A549 (cell line): ENCODE measurements around the gene CNTNAP5. TPM values are rescaled to one million over a fixed set of nuclear protein-coding genes. Genes with fewer than 3 reads are reported as not detected.

ENCODE experiments used
- ATAC-seq, 2 experiments: fragments of 200-7000 bp in 1 of 2; fragments of >200 bp in 1 of 2; cut with Nextera tagmentation in 1 of 2; cut with Tn5 transposase in 1 of 2; 3 replicates each; pipeline versions ENCODE4 v1.8.0 to v1.9.1; 2018 to 2020; ENCODE audit warnings: mild to moderate bottlenecking in 1 of 2, moderate library complexity in 1 of 2
- CTCF ChIA-PET: fragments of 300-600 bp; sonication (Branson Sonifier 250); formaldehyde crosslinking; extraction: SDS; loops from one replicate; lab custom pipeline; 2021; ENCODE audit warnings: antibody characterized with exemption, inconsistent platforms; lab: Yijun Ruan, JAX
- POLR2A ChIA-PET: fragments of 350-600 bp; formaldehyde crosslinking; extraction: SDS; loops from one replicate; lab custom pipeline; 2021; ENCODE audit warnings: antibody characterized with exemption, inconsistent platforms; lab: Yijun Ruan, JAX
- DNase-seq, 2 experiments: peaks; one replicate each; pipeline versions ENCODE4 v3.0.0 to v3.0.0-alpha.2; 2011 to 2016; ENCODE audit warnings: low read depth in 1 of 2, low spot score in 1 of 2
- FAIRE-seq: peaks from 2 replicates; lab custom pipeline; 2011; peaks lifted over from hg19 to GRCh38; lab: Jason Lieb, UNC
- H3K27ac ChIP-seq, 2 experiments: fragments of >200 bp; sonication (Bioruptor Twin); formaldehyde crosslinking; 3 replicates each; pipeline ENCODE4 v1.5.1; 2016 to 2017
- H3K4me1 ChIP-seq: fragments of >200 bp; sonication (Bioruptor Twin); formaldehyde crosslinking; 3 replicates; pipeline ENCODE4 v1.6.1; 2016
- H3K4me2 ChIP-seq: fragments of >200 bp; sonication (Bioruptor Twin); formaldehyde crosslinking; 3 replicates; pipeline ENCODE4 v1.6.1; 2016
- H3K4me3 ChIP-seq: fragments of >200 bp; sonication (Bioruptor Twin); formaldehyde crosslinking; 3 replicates; pipeline ENCODE4 v1.5.1; 2016
- H3K9me3 ChIP-seq: fragments of >200 bp; sonication (Bioruptor Twin); formaldehyde crosslinking; 3 replicates; pipeline ENCODE4 v1.6.1; 2016
- BHLHE40 ChIP-seq: IDR thresholded peaks from 2 replicates; pipeline ENCODE4 v1.6.1; 2012; ENCODE audit warnings: low read depth, low read length, inconsistent platforms
- CBX8 ChIP-seq: fragments of 200-600 bp; sonication (generic); IDR thresholded peaks from 2 replicates; pipeline ENCODE4 v1.6.1; 2016
- CHD2 ChIP-seq: fragments of 150-350 bp; IDR thresholded peaks from 2 replicates; pipeline ENCODE4 v1.6.1; 2014; ENCODE audit warnings: low read length; ENCODE audit not compliant: partially characterized antibody
- EHMT2 ChIP-seq: fragments of 200-600 bp; sonication (generic); IDR thresholded peaks from 2 replicates; pipeline ENCODE4 v1.6.1; 2016; ENCODE audit warnings: antibody characterized with exemption, low read depth, mild to moderate bottlenecking, moderate library complexity
- FOSB ChIP-seq: fragments of 250-450 bp; sonication (Bioruptor Pico); IDR thresholded peaks from 2 replicates; pipeline ENCODE4 v1.5.0; 2020; ENCODE audit warnings: mild to moderate bottlenecking, moderate library complexity
- HDAC2 ChIP-seq: fragments of 200-600 bp; sonication (generic); IDR thresholded peaks from 2 replicates; pipeline ENCODE4 v1.6.1; 2016
- HEYL ChIP-seq: fragments of 250-450 bp; sonication (Bioruptor Pico); IDR thresholded peaks from 2 replicates; pipeline ENCODE4 v1.8.0; 2021; ENCODE audit warnings: mild to moderate bottlenecking, moderate library complexity
- MYC ChIP-seq: IDR thresholded peaks from 2 replicates; pipeline ENCODE4 v1.6.1; 2012; ENCODE audit warnings: mild to moderate bottlenecking, inconsistent platforms, low read length, improper control_type of control experiment, borderline replicate concordance
- NFE2L2 ChIP-seq: fragments of 150-350 bp; conservative IDR thresholded peaks from 2 replicates; pipeline ENCODE4 v1.6.1; 2014; ENCODE audit warnings: low read length
- NPAS2 ChIP-seq: fragments of 250-450 bp; sonication (Bioruptor Pico); IDR thresholded peaks from 2 replicates; pipeline ENCODE4 v1.8.0; 2022; ENCODE audit warnings: mild to moderate bottlenecking, moderate library complexity, borderline replicate concordance
- RARB ChIP-seq: fragments of 250-450 bp; sonication (Bioruptor Pico); IDR thresholded peaks from 2 replicates; pipeline ENCODE4 v1.8.0; 2021; ENCODE audit warnings: mild to moderate bottlenecking, moderate library complexity
- RCOR1 ChIP-seq: fragments of 150-350 bp; IDR thresholded peaks from 2 replicates; pipeline ENCODE4 v1.6.1; 2014; ENCODE audit warnings: antibody characterized with exemption, low read length, low read depth
- RFX5 ChIP-seq: fragments of 450-650 bp; IDR thresholded peaks from 2 replicates; pipeline ENCODE4 v1.7.1; 2014; ENCODE audit warnings: antibody characterized with exemption, mild to moderate bottlenecking, moderate library complexity
- SREBF2 ChIP-seq: fragments of 450-650 bp; IDR thresholded peaks from 2 replicates; pipeline ENCODE4 v1.6.1; 2014; ENCODE audit warnings: mild to moderate bottlenecking, moderate library complexity
- TFCP2L1 ChIP-seq: fragments of 250-450 bp; sonication (Bioruptor Pico); IDR thresholded peaks from 2 replicates; pipeline ENCODE4 v1.5.0; 2021; ENCODE audit warnings: mild to moderate bottlenecking
- ZFP36 ChIP-seq: fragments of 450-650 bp; IDR thresholded peaks from 2 replicates; pipeline ENCODE4 v1.6.1; 2014; ENCODE audit warnings: borderline replicate concordance; ENCODE audit not compliant: partially characterized antibody
- ZNF302 ChIP-seq: fragments of 250-450 bp; sonication (Bioruptor Pico); IDR thresholded peaks from 2 replicates; pipeline ENCODE4 v1.9.0; 2021; ENCODE audit warnings: inconsistent platforms, mild to moderate bottlenecking, moderate library complexity
- ZSCAN20 ChIP-seq: fragments of 250-450 bp; sonication (Bioruptor Pico); IDR thresholded peaks from 2 replicates; pipeline ENCODE4 v1.8.0; 2022; ENCODE audit warnings: mild to moderate bottlenecking, moderate library complexity
- WGBS: methylation state at CpG from one replicate; pipeline ENCODE4 v1.1.6; 2017; ENCODE audit errors: missing lambda C conversion rate; 5-methylcytosine and 5-hydroxymethylcytosine counted together
- polyA plus RNA-seq, 4 experiments: library from polyadenylated mRNA; depleted of rRNA in 3 of 4; stranded (reverse); fragments of >200 nt; fragmentation: RNase III in 1 of 4; extraction: RNeasy Plus Mini Kit Qiagen cat#74134 plus additional on column Dnase treatment in 1 of 4; gene quantifications; 2 replicates in 3 of 4; 3 replicates in 1 of 4; pipeline ENCODE4 v1.2.3, GENCODE V29; 2011 to 2017
- TF ChIP-seq, protein P1 (sequence below): fragments of 200-600 bp; sonication (generic); IDR thresholded peaks from 2 replicates; pipeline ENCODE4 v1.6.1; 2016; ENCODE audit warnings: antibody characterized with exemption, mild to moderate bottlenecking, moderate library complexity
- TF ChIP-seq, protein P2 (sequence below): fragments of 150-350 bp; IDR thresholded peaks from 2 replicates; pipeline ENCODE4 v1.6.1; 2014; ENCODE audit warnings: low read depth, mild to moderate bottlenecking, low read length
- TF ChIP-seq, protein P3 (sequence below): IDR thresholded peaks from 2 replicates; pipeline ENCODE4 v1.6.1; 2012

The CNTNAP5 gene
- polyA plus RNA-seq, 2 of the 4 experiments (the other 2 are of a cell fraction), result not detected

GRCh38 chr2:124683536-124684428, 658.7 kb downstream of the CNTNAP5 start:
- FAIRE-seq, result no peak
- TF ChIP-seq, protein P1, sequence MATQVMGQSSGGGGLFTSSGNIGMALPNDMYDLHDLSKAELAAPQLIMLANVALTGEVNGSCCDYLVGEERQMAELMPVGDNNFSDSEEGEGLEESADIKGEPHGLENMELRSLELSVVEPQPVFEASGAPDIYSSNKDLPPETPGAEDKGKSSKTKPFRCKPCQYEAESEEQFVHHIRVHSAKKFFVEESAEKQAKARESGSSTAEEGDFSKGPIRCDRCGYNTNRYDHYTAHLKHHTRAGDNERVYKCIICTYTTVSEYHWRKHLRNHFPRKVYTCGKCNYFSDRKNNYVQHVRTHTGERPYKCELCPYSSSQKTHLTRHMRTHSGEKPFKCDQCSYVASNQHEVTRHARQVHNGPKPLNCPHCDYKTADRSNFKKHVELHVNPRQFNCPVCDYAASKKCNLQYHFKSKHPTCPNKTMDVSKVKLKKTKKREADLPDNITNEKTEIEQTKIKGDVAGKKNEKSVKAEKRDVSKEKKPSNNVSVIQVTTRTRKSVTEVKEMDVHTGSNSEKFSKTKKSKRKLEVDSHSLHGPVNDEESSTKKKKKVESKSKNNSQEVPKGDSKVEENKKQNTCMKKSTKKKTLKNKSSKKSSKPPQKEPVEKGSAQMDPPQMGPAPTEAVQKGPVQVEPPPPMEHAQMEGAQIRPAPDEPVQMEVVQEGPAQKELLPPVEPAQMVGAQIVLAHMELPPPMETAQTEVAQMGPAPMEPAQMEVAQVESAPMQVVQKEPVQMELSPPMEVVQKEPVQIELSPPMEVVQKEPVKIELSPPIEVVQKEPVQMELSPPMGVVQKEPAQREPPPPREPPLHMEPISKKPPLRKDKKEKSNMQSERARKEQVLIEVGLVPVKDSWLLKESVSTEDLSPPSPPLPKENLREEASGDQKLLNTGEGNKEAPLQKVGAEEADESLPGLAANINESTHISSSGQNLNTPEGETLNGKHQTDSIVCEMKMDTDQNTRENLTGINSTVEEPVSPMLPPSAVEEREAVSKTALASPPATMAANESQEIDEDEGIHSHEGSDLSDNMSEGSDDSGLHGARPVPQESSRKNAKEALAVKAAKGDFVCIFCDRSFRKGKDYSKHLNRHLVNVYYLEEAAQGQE, result no peak
- TF ChIP-seq, protein P2, sequence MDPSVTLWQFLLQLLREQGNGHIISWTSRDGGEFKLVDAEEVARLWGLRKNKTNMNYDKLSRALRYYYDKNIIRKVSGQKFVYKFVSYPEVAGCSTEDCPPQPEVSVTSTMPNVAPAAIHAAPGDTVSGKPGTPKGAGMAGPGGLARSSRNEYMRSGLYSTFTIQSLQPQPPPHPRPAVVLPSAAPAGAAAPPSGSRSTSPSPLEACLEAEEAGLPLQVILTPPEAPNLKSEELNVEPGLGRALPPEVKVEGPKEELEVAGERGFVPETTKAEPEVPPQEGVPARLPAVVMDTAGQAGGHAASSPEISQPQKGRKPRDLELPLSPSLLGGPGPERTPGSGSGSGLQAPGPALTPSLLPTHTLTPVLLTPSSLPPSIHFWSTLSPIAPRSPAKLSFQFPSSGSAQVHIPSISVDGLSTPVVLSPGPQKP, result no peak
- TF ChIP-seq NPAS2 (CRISPR knock-in tag), result no peak

DNA sequence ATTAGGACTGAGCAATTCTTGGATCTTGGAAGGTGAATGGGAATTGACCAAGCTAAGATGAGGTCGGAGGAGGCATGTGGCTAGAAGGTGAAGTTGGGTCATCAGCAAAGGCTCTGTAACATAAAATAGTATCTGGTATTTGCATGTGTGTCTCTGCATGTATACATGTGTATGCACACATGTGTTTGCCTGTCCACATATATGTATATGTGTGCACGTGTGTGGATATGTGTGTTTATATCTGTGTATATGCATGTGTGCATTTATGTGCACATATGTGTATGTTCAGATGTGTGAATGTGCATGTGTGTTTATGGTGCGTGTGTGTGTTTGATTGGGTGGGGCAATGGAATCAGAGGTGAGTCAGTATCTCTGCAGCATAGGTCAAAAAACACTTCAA, 664.3 kb downstream of the CNTNAP5 start:
- no peak overlapping the region for H3K27ac ChIP-seq
- FAIRE-seq, result no peak
- no peak overlapping the region for H3K4me3 ChIP-seq
- ATAC-seq, result no peak
- no peaks in the 10 kb centered on the region for H3K4me1 ChIP-seq
- no peak for DNase-seq
- TF ChIP-seq HDAC2, result no peak
- no peak for TF ChIP-seq FOSB
- no peak for TF ChIP-seq ZNF302 (CRISPR knock-in tag)
- no peak for TF ChIP-seq SREBF2
- TF ChIP-seq ZSCAN20, result no peak
- TF ChIP-seq NFE2L2, result no peak
- TF ChIP-seq ZFP36, result no peak
- TF ChIP-seq NPAS2 (CRISPR knock-in tag), result no peak
- no peak for TF ChIP-seq EHMT2
- TF ChIP-seq RFX5, result no peak
- TF ChIP-seq BHLHE40, result no peak
- TF ChIP-seq, protein P3, sequence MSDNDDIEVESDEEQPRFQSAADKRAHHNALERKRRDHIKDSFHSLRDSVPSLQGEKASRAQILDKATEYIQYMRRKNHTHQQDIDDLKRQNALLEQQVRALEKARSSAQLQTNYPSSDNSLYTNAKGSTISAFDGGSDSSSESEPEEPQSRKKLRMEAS, result no peak
- no peak for TF ChIP-seq RCOR1
- TF ChIP-seq MYC, result no peak
- no peak for TF ChIP-seq RARB (CRISPR knock-in tag)
- TF ChIP-seq TFCP2L1 (CRISPR knock-in tag), result no peak
- no peak for TF ChIP-seq HEYL
- no peak for TF ChIP-seq CHD2
- TF ChIP-seq CBX8, result no peak
- peaks cover 5% of the 10 kb centered on the region; the same call in 1 of the 3 replicates for H3K9me3 ChIP-seq
- no peak overlapping the region for H3K4me2 ChIP-seq
- POLR2A ChIA-PET, result no interaction called here
- 1% methylated on average over 3 of the region's 3 CpGs for WGBS
- CTCF ChIA-PET, result no interaction called here

More at GRCh38 chr2:124683536-124684428, 658.7 kb downstream of the CNTNAP5 start:
- CTCF ChIA-PET, result no interaction called here
- H3K27ac ChIP-seq, result no peak overlapping the region
- no peak overlapping the region for H3K4me3 ChIP-seq
- ATAC-seq (no peak), DNase-seq (no peak)
- H3K4me2 ChIP-seq, result no peak overlapping the region
- 10% methylated on average over 6 of the region's 6 CpGs for WGBS
- H3K4me1 ChIP-seq, result no peaks in the 10 kb centered on the region
- POLR2A ChIA-PET, result no interaction called here
- peaks cover 6% of the 10 kb centered on the region; the same call in 1 of the 3 replicates for H3K9me3 ChIP-seq
